Measurements from ENCODE around the gene TMEM243.

DNA sequence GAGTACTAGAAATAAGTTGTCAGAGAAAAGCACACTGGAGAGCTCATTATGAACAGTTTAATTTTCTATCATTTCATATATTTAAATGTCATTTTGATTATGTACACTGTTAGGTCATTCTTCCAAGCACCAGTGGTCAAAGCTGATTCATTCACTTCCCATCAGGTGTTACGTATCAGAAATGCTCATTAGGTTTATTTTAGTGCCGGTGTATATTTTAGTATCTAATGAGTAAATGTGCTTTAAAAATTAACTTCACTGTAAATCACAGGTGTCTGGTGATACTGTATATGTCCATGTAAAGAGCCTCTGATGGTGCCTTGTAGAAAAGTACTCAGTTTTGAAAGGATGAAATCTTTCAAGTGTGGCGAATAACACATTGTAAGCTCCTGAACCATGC, 63.7 kb downstream of the TMEM243 start:
- TF ChIP-seq, protein P1, sequence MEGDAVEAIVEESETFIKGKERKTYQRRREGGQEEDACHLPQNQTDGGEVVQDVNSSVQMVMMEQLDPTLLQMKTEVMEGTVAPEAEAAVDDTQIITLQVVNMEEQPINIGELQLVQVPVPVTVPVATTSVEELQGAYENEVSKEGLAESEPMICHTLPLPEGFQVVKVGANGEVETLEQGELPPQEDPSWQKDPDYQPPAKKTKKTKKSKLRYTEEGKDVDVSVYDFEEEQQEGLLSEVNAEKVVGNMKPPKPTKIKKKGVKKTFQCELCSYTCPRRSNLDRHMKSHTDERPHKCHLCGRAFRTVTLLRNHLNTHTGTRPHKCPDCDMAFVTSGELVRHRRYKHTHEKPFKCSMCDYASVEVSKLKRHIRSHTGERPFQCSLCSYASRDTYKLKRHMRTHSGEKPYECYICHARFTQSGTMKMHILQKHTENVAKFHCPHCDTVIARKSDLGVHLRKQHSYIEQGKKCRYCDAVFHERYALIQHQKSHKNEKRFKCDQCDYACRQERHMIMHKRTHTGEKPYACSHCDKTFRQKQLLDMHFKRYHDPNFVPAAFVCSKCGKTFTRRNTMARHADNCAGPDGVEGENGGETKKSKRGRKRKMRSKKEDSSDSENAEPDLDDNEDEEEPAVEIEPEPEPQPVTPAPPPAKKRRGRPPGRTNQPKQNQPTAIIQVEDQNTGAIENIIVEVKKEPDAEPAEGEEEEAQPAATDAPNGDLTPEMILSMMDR (conservative IDR thresholded peaks at IDR 0.05; ENCODE audit: low read depth in 2 of 2): no peak
- TF ChIP-seq EZH2 (IDR thresholded peaks at IDR 0.05; ENCODE audit: low read depth, unreplicated experiment) (no peak), EZH2phosphoT487 (IDR thresholded peaks at IDR 0.05; ENCODE audit: unreplicated experiment) (no peak), POLR2AphosphoS5 (IDR thresholded peaks at IDR 0.05; ENCODE audit: low read depth) (no peak)

Data from GM23338 (cell line).